ENCODE data around the gene RAD51AP1. TPM values are rescaled to one million over a fixed set of nuclear protein-coding genes. Genes with fewer than 3 reads are reported as not detected.
A peak's percentile ranks its signal among the peaks of the same experiment; 100 is the strongest.

The RAD51AP1 gene
- total RNA-seq, 2 experiments from 2014 or later, result 69.2 to 81.3 TPM

DNA sequence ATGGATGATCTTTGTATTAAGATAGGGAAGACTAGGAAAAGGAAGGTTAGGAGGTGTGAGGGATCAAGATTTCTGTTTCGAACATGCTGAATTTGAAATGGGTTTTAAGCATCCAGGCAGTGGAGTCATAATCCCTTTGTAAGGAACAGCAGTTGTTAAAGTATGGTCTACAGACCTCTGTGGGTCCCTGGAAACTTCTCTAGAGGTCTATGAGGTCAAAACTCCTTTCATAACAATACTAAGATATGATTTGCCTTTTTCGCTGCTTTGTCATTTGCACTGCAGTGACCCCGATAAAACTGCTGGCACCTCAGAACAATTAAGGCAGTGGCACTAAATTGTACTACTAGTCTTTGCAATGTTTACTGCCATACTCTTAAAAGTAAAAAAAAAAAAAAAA is 1.5 kb downstream of the RAD51AP1 start:
- Histone ChIP-seq H3K4me3 (ENCODE audit: low read depth, low read length, poor library complexity, severe bottlenecking) (peak overlapping the region; percentile 93), H3K27ac (ENCODE audit: low read depth, low read length, poor library complexity, severe bottlenecking) (peak overlapping the region; percentile 82), H3K4me2 (ENCODE audit: low read length) (peak overlapping the region; percentile 81), H3K9me3 (ENCODE audit: low read length) (no peaks in the 10 kb centered on the region), H2AFZ (ENCODE audit: low read length) (no peak overlapping the region), H3K4me1 (ENCODE audit: insufficient read depth, low read length, poor library complexity, severe bottlenecking) (peaks cover 56% of the 10 kb centered on the region), H3K79me2 (ENCODE audit: insufficient read depth, low read depth, low read length) (peaks cover 72% of the 10 kb centered on the region), H4K20me1 (ENCODE audit: insufficient read depth, low read length) (peaks cover 12% of the 10 kb centered on the region; the same call in 1 of the 2 replicates), H3K9me2 (ENCODE audit: insufficient read depth, low read length) (no peaks in the 10 kb centered on the region), H3K36me3 (ENCODE audit: insufficient read depth, low read length) (peaks cover 42% of the 10 kb centered on the region)
- CTCF ChIA-PET (ENCODE audit: unreplicated experiment), result no interaction called here
- BruUV-seq (replicated peaks), result no TSS peak
- TF ChIP-seq, protein P1, sequence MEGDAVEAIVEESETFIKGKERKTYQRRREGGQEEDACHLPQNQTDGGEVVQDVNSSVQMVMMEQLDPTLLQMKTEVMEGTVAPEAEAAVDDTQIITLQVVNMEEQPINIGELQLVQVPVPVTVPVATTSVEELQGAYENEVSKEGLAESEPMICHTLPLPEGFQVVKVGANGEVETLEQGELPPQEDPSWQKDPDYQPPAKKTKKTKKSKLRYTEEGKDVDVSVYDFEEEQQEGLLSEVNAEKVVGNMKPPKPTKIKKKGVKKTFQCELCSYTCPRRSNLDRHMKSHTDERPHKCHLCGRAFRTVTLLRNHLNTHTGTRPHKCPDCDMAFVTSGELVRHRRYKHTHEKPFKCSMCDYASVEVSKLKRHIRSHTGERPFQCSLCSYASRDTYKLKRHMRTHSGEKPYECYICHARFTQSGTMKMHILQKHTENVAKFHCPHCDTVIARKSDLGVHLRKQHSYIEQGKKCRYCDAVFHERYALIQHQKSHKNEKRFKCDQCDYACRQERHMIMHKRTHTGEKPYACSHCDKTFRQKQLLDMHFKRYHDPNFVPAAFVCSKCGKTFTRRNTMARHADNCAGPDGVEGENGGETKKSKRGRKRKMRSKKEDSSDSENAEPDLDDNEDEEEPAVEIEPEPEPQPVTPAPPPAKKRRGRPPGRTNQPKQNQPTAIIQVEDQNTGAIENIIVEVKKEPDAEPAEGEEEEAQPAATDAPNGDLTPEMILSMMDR (conservative IDR thresholded peaks at IDR 0.05; ENCODE audit: low read length), result no peak
- TF ChIP-seq EZH2phosphoT487 (IDR thresholded peaks at IDR 0.05; ENCODE audit: borderline replicate concordance, low read depth, low read length), result no peak
- POLR2A ChIA-PET, result interaction anchor here (0.7 to 0.8 kb wide), 3 partner anchors 24 to 1258 kb away, joined by 3 to 4 read pairs (median 3); no protein-coding TSS in a partner anchor
- peak; percentile 17 for DNase-seq (ENCODE audit: low spot score)
- intact Hi-C loops (cut with micrococcal nuclease; ENCODE audit: unreplicated experiment), result no loop called here

DNA sequence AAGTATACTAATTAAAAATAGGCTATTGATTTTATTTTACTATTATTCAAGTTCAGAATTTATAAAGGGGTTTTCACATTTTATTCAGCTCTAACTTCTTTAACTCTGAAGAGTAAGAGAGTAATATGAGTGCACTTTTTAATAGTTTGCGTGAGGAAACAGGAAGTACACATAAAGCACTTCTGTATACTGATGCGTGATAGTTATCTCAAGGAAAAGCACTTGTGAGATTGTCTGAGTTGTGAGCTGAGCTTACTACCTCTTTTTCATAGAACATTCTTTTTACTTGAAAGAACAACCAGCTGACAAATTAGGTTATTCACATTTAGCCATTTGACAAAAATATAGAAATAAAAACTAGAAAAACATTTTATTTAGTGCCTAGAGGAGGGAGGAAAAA is 1.9 kb downstream of the RAD51AP1 start:
- Histone ChIP-seq H3K79me2 (ENCODE audit: insufficient read depth, low read depth, low read length) (peaks cover 72% of the 10 kb centered on the region), H3K4me2 (ENCODE audit: low read length) (peak overlapping the region; percentile 81), H3K9me3 (ENCODE audit: low read length) (no peaks in the 10 kb centered on the region), H2AFZ (ENCODE audit: low read length) (no peak overlapping the region), H3K9me2 (ENCODE audit: insufficient read depth, low read length) (no peaks in the 10 kb centered on the region), H3K4me3 (ENCODE audit: low read depth, low read length, poor library complexity, severe bottlenecking) (peak overlapping the region; percentile 93), H3K27ac (ENCODE audit: low read depth, low read length, poor library complexity, severe bottlenecking) (peak overlapping the region; percentile 82), H4K20me1 (ENCODE audit: insufficient read depth, low read length) (peaks cover 12% of the 10 kb centered on the region; the same call in 1 of the 2 replicates), H3K36me3 (ENCODE audit: insufficient read depth, low read length) (peaks cover 47% of the 10 kb centered on the region), H3K4me1 (ENCODE audit: insufficient read depth, low read length, poor library complexity, severe bottlenecking) (peaks cover 56% of the 10 kb centered on the region)
- TF ChIP-seq, protein P1 (conservative IDR thresholded peaks at IDR 0.05; ENCODE audit: low read length), result no peak
- TF ChIP-seq EZH2phosphoT487 (IDR thresholded peaks at IDR 0.05; ENCODE audit: borderline replicate concordance, low read depth, low read length), result no peak
- no TSS peak for BruUV-seq (replicated peaks)
- intact Hi-C loops (cut with micrococcal nuclease; ENCODE audit: unreplicated experiment), result no loop called here
- CTCF ChIA-PET (ENCODE audit: unreplicated experiment), result no interaction called here
- POLR2A ChIA-PET, result interaction anchor here (0.7 to 0.8 kb wide), 3 partner anchors 24 to 716 kb away, joined by 3 to 4 read pairs (median 3); partner anchors contain the start of genes AKAP3 and NDUFA9
- peak; percentile 32 for DNase-seq (ENCODE audit: low spot score)

DNA sequence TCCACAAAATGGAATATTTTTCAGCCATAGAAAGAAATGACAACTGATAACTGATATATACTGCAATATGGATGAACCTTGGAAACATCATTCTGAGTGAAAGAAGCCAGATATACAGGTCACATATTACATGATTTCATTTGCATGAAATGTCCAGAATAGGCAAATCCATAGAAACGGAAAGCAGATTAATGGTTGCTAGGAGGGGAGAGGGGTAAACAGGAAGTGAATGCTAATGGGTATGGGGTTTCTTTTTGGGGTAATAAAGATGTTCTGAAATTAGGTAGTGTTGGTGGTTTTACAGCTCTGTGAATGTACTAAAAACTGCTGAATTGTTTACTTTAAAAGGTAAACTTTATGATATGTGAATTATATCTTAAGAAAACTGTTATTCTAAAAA is 6.5 kb downstream of the RAD51AP1 start:
- Histone ChIP-seq H3K36me3 (ENCODE audit: insufficient read depth, low read length) (peaks cover 91% of the 10 kb centered on the region), H3K4me1 (ENCODE audit: insufficient read depth, low read length, poor library complexity, severe bottlenecking) (peaks cover 31% of the 10 kb centered on the region), H3K79me2 (ENCODE audit: insufficient read depth, low read depth, low read length) (peaks cover 34% of the 10 kb centered on the region), H3K4me2 (ENCODE audit: low read length) (no peak overlapping the region), H3K4me3 (ENCODE audit: low read depth, low read length, poor library complexity, severe bottlenecking) (no peak overlapping the region), H2AFZ (ENCODE audit: low read length) (no peak overlapping the region), H3K9me2 (ENCODE audit: insufficient read depth, low read length) (no peaks in the 10 kb centered on the region), H4K20me1 (ENCODE audit: insufficient read depth, low read length) (peaks cover 12% of the 10 kb centered on the region; the same call in 1 of the 2 replicates), H3K27ac (ENCODE audit: low read depth, low read length, poor library complexity, severe bottlenecking) (no peak overlapping the region), H3K9me3 (ENCODE audit: low read length) (no peaks in the 10 kb centered on the region)
- ChIA-PET CTCF (ENCODE audit: unreplicated experiment) (no interaction called here), POLR2A (interaction anchor here (0.6 to 1.1 kb wide), 2 partner anchors 14 to 36 kb away, joined by 3 read pairs; no protein-coding TSS in a partner anchor)
- DNase-seq (ENCODE audit: low spot score), result no peak
- no peak for TF ChIP-seq EZH2phosphoT487 (IDR thresholded peaks at IDR 0.05; ENCODE audit: borderline replicate concordance, low read depth, low read length)
- TF ChIP-seq, protein P1 (conservative IDR thresholded peaks at IDR 0.05; ENCODE audit: low read length), result no peak
- BruUV-seq (replicated peaks), result no TSS peak
- intact Hi-C loops (cut with micrococcal nuclease; ENCODE audit: unreplicated experiment), result no loop called here
